Measurements from ENCODE around the gene SOHLH1. TPM values are rescaled to one million over a fixed set of nuclear protein-coding genes. Genes with fewer than 3 reads are reported as not detected.
"Not testable (repeated sequence)": the region's sequence is repeated elsewhere in the genome, so short reads cannot be mapped to it uniquely, and the experiment has no call there.

Gene SOHLH1
- total and polyA plus RNA-seq, 4 donors: 0.43 to 1.0 (median 0.74) TPM

- peaks cover 4% of the 10 kb centered on the region for H3K4me1 ChIP-seq (ENCODE audit: control insufficient read depth, insufficient read depth, low read length)
- 78% methylated on average over 14 of the region's 17 CpGs for WGBS (ENCODE audit: insufficient coverage)
- no peak for DNase-seq (ENCODE audit: low read depth in 4 of 6, low spot score in 6 of 6)
- no peak overlapping the region for H3K27ac ChIP-seq (ENCODE audit: low read depth, low read length)
- no peak overlapping the region for H3K4me3 ChIP-seq (ENCODE audit: low read depth, low read length)
- H3K9me3 ChIP-seq (ENCODE audit: control insufficient read depth, insufficient read depth, low read length): no peaks in the 10 kb centered on the region
- peaks cover 2% of the 10 kb centered on the region for H3K36me3 ChIP-seq (ENCODE audit: control insufficient read depth, insufficient read depth, low read length)
- H3K27me3 ChIP-seq (ENCODE audit: control insufficient read depth, insufficient read depth, low read length): no peaks in the 10 kb centered on the region
These were observed 14.6 kb downstream of the SOHLH1 start for GRCh38 chr9:135684691-135685090.

DNA sequence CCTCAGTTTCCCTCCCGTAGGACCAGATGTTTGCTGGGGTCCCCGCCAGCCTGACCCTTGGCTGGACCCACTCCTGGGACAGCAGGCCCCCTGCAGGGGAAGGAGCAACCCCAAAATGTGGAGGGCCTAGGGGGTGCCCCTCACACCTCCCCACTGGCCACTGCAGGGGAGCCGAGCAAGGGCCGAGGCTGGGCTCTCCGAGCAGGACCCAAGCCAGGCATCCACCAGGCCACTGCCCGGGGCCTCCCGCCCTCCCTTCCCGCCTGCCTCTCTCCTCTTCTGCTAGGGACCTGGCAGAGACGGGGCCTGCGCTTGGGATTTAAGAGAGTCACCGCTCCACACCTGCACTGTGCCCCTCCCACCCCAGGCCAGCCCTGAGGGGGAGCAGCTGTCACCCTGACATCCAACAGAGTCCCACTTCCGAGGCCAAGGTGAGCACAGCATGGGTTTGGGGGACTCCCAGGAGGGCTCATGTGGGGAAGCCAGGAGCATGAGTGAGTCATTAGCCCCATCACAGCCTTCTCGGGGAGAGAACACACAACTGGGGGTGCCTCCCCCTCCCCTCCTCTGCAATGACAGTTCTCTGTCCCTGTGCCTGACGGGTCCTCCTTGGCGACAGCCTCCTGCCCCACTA lies 15.8 kb downstream of the SOHLH1 start:
- H3K27ac ChIP-seq (ENCODE audit: low read depth, low read length): no peak overlapping the region
- no peak overlapping the region for H3K4me3 ChIP-seq (ENCODE audit: low read depth, low read length)
- no peaks in the 10 kb centered on the region for H3K27me3 ChIP-seq (ENCODE audit: control insufficient read depth, insufficient read depth, low read length)
- no peaks in the 10 kb centered on the region for H3K4me1 ChIP-seq (ENCODE audit: control insufficient read depth, insufficient read depth, low read length)
- peaks cover 2% of the 10 kb centered on the region for H3K36me3 ChIP-seq (ENCODE audit: control insufficient read depth, insufficient read depth, low read length)
- 84% methylated on average over 13 of the region's 15 CpGs for WGBS (ENCODE audit: insufficient coverage)
- no peak for DNase-seq (ENCODE audit: low read depth in 4 of 6, low spot score in 6 of 6)
- no peaks in the 10 kb centered on the region for H3K9me3 ChIP-seq (ENCODE audit: control insufficient read depth, insufficient read depth, low read length)

DNA sequence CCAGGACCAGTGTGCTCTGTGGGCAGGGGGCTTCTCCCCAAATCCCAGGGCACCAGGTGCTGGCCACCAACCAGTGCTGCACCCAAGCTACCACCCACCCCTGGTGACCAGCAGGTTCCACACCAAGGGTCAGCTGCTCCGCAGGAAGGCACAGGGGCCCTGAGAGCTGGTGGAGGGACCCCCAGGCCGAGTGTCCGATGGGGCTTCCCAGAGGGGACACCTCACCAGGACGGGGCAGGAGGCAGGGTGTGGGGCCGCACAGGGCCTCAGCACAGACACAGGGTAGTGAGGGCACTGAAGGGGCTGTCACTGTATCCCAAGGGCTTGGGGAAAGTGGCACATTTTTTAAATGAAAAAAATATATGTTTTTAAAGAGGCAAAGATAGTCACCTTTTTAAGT lies 18.1 kb downstream of the SOHLH1 start:
- 93% methylated on average over 5 of the region's 5 CpGs for WGBS (ENCODE audit: insufficient coverage)
- Histone ChIP-seq H3K4me1 (ENCODE audit: control insufficient read depth, insufficient read depth, low read length) (no peaks in the 10 kb centered on the region), H3K27me3 (ENCODE audit: control insufficient read depth, insufficient read depth, low read length) (no peaks in the 10 kb centered on the region), H3K9me3 (ENCODE audit: control insufficient read depth, insufficient read depth, low read length) (no peaks in the 10 kb centered on the region), H3K36me3 (ENCODE audit: control insufficient read depth, insufficient read depth, low read length) (no peaks in the 10 kb centered on the region), H3K27ac (ENCODE audit: low read depth, low read length) (no peak overlapping the region), H3K4me3 (ENCODE audit: low read depth, low read length) (no peak overlapping the region)
- no peak for DNase-seq (ENCODE audit: low read depth in 4 of 6, low spot score in 6 of 6)

- WGBS (ENCODE audit: insufficient coverage): 65% methylated on average over 13 of the region's 16 CpGs
- Histone ChIP-seq H3K4me1 (ENCODE audit: control insufficient read depth, insufficient read depth, low read length) (no peaks in the 10 kb centered on the region), H3K36me3 (ENCODE audit: control insufficient read depth, insufficient read depth, low read length) (no peaks in the 10 kb centered on the region), H3K9me3 (ENCODE audit: control insufficient read depth, insufficient read depth, low read length) (no peaks in the 10 kb centered on the region), H3K4me3 (ENCODE audit: low read depth, low read length) (no peak overlapping the region), H3K27me3 (ENCODE audit: control insufficient read depth, insufficient read depth, low read length) (no peaks in the 10 kb centered on the region), H3K27ac (ENCODE audit: low read depth, low read length) (no peak overlapping the region)
- no peak for DNase-seq (ENCODE audit: low read depth in 4 of 6, low spot score in 6 of 6)
These were observed 19.2 kb downstream of the SOHLH1 start for GRCh38 chr9:135680056-135680455.

DNA sequence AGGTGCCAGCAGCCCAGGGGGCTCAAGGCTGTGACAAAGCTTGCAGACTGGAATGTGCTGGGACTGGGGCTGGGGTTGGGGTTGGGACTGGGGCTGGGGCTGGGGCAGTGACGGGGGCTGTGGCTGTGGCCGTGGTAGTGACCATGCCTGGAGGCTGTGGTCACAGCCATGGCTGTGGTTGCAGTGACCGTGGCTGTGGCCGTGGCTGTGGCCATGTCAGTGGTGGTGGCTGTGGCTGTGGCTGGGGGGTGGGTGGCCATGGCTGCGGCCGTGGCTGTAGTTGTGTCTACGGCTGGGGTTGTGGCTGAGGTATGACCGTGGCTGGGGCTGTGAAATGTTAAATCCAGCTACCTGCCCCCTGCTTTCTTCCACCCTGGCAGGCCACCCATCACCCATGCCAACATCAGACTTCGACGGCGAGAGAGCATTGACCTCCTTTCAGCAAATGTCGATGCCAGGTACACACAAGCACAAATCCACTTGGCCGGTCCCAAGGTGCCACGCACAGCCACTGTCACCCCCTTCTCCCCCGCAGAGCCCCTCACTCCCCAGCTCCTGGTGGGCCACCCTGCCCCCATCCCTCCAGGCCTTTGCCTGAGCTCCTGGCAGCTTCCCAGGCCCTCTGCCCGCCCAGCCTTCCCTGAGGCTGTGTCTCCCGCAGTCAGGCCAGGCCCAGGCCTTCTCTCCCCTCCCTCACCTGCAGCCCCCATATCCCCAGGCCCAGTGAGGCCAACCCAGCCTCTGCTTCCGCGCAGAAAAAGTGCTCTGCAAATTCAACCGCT lies 20.9 kb downstream of the SOHLH1 start:
- Histone ChIP-seq H3K9me3 (ENCODE audit: control insufficient read depth, insufficient read depth, low read length) (no peaks in the 10 kb centered on the region), H3K27ac (ENCODE audit: low read depth, low read length) (no peak overlapping the region), H3K36me3 (ENCODE audit: control insufficient read depth, insufficient read depth, low read length) (no peaks in the 10 kb centered on the region), H3K4me1 (ENCODE audit: control insufficient read depth, insufficient read depth, low read length) (no peaks in the 10 kb centered on the region), H3K4me3 (ENCODE audit: low read depth, low read length) (no peak overlapping the region), H3K27me3 (ENCODE audit: control insufficient read depth, insufficient read depth, low read length) (no peaks in the 10 kb centered on the region)
- DNase-seq (ENCODE audit: low read depth in 4 of 6, low spot score in 6 of 6): no peak
- WGBS (ENCODE audit: insufficient coverage): 87% methylated on average over 16 of the region's 20 CpGs

GRCh38 chr9:135677641-135678168 lies 21.6 kb downstream of the SOHLH1 start:
- WGBS (ENCODE audit: insufficient coverage): 89% methylated on average over 22 of the region's 22 CpGs
- Histone ChIP-seq H3K4me3 (ENCODE audit: low read depth, low read length) (no peak overlapping the region), H3K4me1 (ENCODE audit: control insufficient read depth, insufficient read depth, low read length) (no peaks in the 10 kb centered on the region), H3K27ac (ENCODE audit: low read depth, low read length) (no peak overlapping the region), H3K27me3 (ENCODE audit: control insufficient read depth, insufficient read depth, low read length) (no peaks in the 10 kb centered on the region), H3K36me3 (ENCODE audit: control insufficient read depth, insufficient read depth, low read length) (no peaks in the 10 kb centered on the region), H3K9me3 (ENCODE audit: control insufficient read depth, insufficient read depth, low read length) (no peaks in the 10 kb centered on the region)
- no peak for DNase-seq (ENCODE audit: low read depth in 4 of 6, low spot score in 6 of 6)

GRCh38 chr9:135676891-135677290 lies 22.4 kb downstream of the SOHLH1 start:
- Histone ChIP-seq H3K4me1 (ENCODE audit: control insufficient read depth, insufficient read depth, low read length) (no peaks in the 10 kb centered on the region), H3K36me3 (ENCODE audit: control insufficient read depth, insufficient read depth, low read length) (no peaks in the 10 kb centered on the region), H3K9me3 (ENCODE audit: control insufficient read depth, insufficient read depth, low read length) (no peaks in the 10 kb centered on the region), H3K27ac (ENCODE audit: low read depth, low read length) (no peak overlapping the region), H3K27me3 (ENCODE audit: control insufficient read depth, insufficient read depth, low read length) (no peaks in the 10 kb centered on the region), H3K4me3 (ENCODE audit: low read depth, low read length) (no peak overlapping the region)
- 85% methylated on average over 9 of the region's 13 CpGs for WGBS (ENCODE audit: insufficient coverage)
- no peak for DNase-seq (ENCODE audit: low read depth in 4 of 6, low spot score in 6 of 6)

DNA sequence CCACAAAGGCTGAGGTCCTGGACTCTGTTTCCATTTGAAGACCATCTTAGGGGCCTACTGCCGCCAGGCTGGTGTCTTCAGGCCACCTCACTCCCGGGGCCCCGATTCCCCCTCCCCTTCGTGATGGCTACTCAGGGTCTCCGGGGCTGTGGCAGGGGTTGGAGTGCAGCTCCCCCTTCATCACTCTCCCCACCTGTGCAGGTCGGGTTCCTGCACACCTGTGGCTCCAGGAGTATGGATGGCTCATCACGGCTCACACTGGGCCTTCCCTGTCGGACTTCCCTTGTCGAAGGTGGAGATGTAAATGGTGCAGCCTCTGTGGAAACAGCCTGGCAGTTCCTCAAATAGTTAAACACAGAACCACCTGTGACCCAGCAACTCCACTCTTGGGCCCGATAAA lies 24.3 kb downstream of the SOHLH1 start:
- DNase-seq (ENCODE audit: low read depth in 4 of 6, low spot score in 6 of 6): no peak
- WGBS (ENCODE audit: insufficient coverage): 75% methylated on average over 10 of the region's 10 CpGs
- H3K9me3 ChIP-seq (ENCODE audit: control insufficient read depth, insufficient read depth, low read length): no peaks in the 10 kb centered on the region
- H3K27ac ChIP-seq (ENCODE audit: low read depth, low read length): no peak overlapping the region
- no peaks in the 10 kb centered on the region for H3K36me3 ChIP-seq (ENCODE audit: control insufficient read depth, insufficient read depth, low read length)
- H3K4me1 ChIP-seq (ENCODE audit: control insufficient read depth, insufficient read depth, low read length): no peaks in the 10 kb centered on the region
- H3K27me3 ChIP-seq (ENCODE audit: control insufficient read depth, insufficient read depth, low read length): no peaks in the 10 kb centered on the region
- H3K4me3 ChIP-seq (ENCODE audit: low read depth, low read length): no peak overlapping the region

DNA sequence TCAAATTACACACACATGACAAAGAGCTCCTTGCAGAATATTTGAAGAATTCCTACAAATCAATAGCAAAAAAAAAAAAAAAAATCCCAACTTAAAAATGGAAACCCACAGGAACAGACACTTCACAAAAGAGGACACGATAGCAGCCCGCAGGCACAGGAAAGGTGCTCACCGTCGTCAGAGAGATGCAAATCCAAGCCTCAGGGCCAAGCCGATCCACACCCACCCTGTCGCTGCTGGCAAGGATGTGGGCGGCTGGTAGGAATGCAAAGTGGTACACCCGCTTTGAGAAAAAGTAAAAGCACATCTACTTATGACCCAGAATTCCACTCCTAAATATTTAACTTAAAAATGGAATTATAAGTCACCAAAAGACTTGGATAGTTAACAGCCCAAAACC lies 25.3 kb downstream of the SOHLH1 start:
- 92% methylated on average over 6 of the region's 8 CpGs for WGBS (ENCODE audit: insufficient coverage)
- no peaks in the 10 kb centered on the region for H3K4me1 ChIP-seq (ENCODE audit: control insufficient read depth, insufficient read depth, low read length)
- H3K36me3 ChIP-seq (ENCODE audit: control insufficient read depth, insufficient read depth, low read length): no peaks in the 10 kb centered on the region
- no peak overlapping the region for H3K4me3 ChIP-seq (ENCODE audit: low read depth, low read length)
- H3K27ac ChIP-seq (ENCODE audit: low read depth, low read length): no peak overlapping the region
- no peaks in the 10 kb centered on the region for H3K27me3 ChIP-seq (ENCODE audit: control insufficient read depth, insufficient read depth, low read length)
- no peak for DNase-seq (ENCODE audit: low read depth in 4 of 6, low spot score in 6 of 6)
- no peaks in the 10 kb centered on the region for H3K9me3 ChIP-seq (ENCODE audit: control insufficient read depth, insufficient read depth, low read length)

- H3K9me3 ChIP-seq (ENCODE audit: control insufficient read depth, insufficient read depth, low read length); H3K4me1 ChIP-seq (ENCODE audit: control insufficient read depth, insufficient read depth, low read length); H3K36me3 ChIP-seq (ENCODE audit: control insufficient read depth, insufficient read depth, low read length); H3K27ac ChIP-seq (ENCODE audit: low read depth, low read length); H3K4me3 ChIP-seq (ENCODE audit: low read depth, low read length); H3K27me3 ChIP-seq (ENCODE audit: control insufficient read depth, insufficient read depth, low read length); DNase-seq (ENCODE audit: low read depth in 4 of 6, low spot score in 6 of 6): not testable (repeated sequence)
- WGBS (ENCODE audit: insufficient coverage): no CpG with 5 or more reads among the region's 7 CpGs
These were observed 26.5 kb downstream of the SOHLH1 start for GRCh38 chr9:135672786-135673185.
